ENCODE measurements around the gene GPR135.

- TF ChIP-seq POLR2A (IDR thresholded peaks at IDR 0.05) (no peak), CTCF (IDR thresholded peaks at IDR 0.05) (peak in 1 of 3 donors; percentile 14), POLR2AphosphoS5 (IDR thresholded peaks at IDR 0.05) (no peak)
Observed at GRCh38 chr14:59465316-59466135, at the start of gene GPR135.
